Effector CD8-positive, alpha-beta T cell (primary cell): Measurements from ENCODE around the gene PRR12.

ENCODE experiments used
- DNase-seq: peaks from one replicate; lab custom pipeline; 2025; lab: John Stamatoyannopoulos, UW

Gene PRR12

GRCh38 chr19:49591731-49592485, 926 bp downstream of the PRR12 start:
- DNase-seq: peak; percentile 45

DNA sequence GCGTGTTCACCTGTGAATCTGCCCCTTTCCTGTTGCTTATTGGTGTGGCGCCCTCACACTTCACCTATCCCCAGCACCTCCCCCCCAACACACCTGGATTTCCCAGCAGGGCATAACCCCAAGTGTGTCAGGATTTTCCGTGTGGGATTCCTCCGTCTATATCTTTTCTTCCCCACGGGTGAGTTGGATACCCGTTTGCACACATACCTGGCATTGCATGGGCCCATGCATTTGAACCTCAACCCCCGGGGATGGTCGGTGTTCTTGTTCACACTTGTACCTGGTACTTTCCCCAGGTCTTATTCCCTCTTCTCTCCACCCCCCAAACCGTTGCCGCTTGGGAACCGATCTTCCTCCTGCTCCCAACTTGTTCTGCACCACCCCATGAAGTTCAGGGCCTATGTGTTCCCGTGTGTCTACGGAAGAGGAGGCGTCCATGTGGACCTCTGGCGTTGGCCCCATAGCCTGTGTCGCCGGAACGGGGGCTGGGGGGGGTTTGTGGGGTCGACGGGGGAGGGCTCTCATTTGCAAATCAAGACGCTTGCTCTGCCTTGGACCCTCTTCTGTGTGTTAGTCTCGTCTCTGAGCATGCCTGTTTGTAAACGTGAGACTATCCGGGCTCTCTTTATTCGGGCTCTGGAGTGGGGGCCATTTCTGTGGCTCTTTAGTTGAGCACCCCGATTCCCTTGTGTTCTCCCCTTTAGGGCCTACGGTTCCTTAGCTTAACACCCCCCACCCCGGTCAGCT, 1.7 kb downstream of the PRR12 start:
- no peak for DNase-seq

DNA sequence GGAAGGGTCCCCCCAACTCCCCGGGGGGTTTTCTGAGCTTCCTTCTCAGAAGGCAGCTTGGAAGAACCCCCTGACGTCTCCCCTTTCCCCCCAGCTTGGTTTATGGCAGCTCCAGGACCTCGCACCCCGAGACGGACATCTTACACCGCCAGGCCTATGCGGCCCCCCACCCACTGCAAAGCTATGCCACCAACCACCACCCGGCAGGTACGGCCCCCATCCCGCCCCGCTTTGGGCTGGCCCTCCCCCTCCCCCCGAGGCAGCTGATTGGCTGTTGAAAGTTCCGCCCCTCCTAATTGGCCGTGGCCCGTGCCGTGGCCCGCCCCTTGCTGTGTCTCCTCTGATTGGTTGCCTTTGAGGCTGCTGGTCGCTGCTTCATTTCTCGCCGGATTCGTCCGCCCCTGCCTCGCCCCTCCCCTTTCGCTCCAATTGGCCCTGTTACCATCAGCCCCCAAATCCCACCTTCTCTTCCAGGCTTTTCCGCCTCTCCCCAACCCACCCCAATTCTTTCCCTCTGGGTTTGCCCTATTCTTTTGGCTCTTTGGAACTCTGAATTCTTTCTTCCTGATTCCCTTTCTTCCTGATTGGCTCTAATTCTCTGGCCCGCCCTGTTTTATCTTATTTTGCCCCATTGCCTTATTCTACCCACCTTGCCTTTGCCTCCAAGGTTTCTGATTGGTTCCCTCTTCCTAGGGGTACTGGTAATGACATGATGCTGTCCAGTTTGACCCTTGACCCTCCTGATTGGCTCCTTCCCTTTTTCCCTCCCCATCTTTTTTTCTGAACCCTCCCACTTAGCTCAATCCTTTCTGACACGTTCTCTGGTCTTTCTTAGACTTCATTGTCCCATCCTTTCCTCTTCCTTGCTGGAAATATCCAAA, 2.5 kb downstream of the PRR12 start:
- peak; percentile 87 for DNase-seq

DNA sequence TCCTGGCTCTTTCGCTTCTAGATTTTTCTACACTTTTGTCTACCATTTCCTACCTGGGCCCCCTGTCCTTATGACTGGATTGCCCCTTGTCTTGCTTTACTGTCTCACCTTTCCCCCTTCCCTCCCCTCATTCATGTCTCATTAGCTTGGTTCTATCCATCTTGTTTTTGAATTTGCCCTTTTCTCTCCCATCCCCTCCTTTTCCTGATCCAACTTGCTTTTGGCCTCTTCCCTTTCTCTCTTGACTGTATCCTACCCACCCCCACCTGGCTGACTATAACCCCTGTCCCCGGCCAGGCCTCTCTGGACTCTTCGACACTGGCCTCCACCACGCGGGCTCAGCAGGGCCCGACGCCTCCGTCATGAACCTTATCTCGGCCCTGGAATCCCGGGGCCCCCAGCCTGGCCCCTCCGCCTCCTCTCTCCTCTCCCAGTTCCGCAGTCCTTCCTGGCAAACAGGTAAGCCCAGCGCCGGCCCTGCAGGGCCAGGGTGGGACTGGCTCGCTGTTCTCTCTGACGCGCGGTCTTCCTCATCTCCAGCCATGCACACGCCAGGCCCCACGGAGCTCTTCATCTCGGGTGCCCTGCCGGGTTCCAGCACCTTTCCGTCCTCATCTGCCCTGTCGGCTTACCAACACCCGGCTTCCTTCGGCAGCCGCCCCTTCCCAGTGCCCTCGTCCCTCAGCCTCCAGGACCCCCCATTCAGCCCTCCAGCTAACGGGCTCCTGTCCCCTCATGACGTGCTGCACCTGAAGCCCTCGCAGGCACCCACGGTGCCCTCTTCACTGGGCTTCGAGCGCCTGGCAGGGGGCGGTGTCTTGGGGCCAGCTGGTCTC, 3.4 kb downstream of the PRR12 start:
- DNase-seq: no peak

DNA sequence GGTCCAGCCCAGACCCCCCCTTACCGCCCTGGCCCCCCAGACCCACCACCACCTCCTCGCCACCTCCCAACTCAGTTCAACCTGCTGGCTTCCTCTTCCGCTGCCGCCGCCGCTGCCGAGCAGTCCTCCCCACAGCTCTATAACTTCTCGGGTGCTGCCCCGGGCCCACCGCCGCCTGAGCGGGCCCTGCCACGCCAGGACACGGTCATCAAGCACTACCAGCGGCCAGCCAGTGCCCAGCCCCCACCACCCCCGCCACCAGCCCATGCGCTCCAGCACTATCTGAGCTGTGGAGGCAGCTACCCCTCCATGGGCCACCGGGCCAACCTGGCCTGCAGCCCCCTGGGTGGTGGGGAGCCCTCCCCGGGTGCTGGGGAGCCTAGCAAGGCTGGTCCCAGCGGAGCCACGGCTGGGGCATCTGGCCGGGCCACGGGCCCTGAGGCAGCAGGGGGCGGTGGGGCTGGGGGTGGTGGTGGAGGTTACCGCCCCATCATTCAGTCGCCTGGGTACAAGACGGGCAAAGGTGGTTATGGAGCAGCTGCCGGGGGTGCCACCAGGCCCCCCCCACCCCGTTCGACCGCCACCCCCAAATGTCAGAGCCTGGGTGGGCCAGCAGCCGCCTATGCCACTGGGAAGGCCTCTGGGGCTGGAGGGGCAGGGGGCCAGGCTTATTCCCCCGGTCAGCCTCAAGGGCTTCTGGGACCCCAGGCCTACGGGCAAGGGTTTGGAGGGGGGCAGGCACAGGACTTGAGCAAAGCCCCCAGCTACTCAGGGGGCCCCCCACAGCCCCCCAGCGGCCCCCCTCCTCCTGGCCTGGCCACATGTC, 4.2 kb downstream of the PRR12 start:
- no peak for DNase-seq

DNA sequence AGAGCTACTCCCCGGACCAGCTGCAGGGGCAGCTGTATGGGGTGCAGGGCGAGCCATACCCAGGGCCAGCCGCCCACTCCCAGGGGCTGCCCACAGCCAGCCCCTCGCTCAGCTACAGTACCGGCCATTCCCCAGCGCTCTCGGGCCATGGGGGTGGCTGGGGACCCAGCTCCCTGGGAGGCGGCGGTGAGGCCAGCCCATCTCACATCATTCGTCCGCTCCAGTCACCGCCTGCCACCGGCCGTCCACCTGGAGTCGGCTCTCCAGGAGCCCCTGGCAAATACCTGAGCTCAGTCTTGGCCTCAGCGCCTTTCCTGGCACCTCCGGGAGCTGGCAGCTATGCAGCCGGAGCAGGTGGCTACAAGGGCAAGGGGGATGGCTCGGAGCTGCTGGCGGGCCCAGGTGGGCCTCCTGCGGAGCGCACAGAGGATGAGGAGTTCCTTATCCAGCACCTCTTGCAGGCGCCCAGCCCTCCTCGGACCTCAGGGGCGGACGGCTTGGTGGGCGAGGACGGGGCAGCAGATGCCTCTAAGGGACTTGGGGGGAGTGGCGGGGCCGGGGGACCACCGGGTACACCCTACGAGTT, 4.9 kb downstream of the PRR12 start:
- DNase-seq: no peak

GRCh38 chr19:49596407-49596806, 5.4 kb downstream of the PRR12 start:
- no peak for DNase-seq

GRCh38 chr19:49596954-49597702, 6.1 kb downstream of the PRR12 start:
- no peak for DNase-seq

DNA sequence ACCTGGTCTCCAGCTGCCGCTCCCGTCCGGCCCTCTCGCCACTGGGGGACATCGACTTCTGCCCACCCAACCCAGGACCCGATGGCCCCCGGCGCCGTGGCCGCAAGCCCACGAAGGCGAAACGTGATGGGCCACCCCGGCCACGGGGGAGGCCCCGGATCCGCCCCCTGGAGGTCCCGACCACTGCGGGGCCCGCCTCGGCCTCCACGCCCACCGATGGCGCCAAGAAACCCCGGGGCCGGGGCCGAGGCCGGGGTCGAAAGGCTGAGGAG, 6.7 kb downstream of the PRR12 start:
- DNase-seq: no peak

GRCh38 chr19:49599378-49600295, 8.7 kb downstream of the PRR12 start:
- DNase-seq: no peak

DNA sequence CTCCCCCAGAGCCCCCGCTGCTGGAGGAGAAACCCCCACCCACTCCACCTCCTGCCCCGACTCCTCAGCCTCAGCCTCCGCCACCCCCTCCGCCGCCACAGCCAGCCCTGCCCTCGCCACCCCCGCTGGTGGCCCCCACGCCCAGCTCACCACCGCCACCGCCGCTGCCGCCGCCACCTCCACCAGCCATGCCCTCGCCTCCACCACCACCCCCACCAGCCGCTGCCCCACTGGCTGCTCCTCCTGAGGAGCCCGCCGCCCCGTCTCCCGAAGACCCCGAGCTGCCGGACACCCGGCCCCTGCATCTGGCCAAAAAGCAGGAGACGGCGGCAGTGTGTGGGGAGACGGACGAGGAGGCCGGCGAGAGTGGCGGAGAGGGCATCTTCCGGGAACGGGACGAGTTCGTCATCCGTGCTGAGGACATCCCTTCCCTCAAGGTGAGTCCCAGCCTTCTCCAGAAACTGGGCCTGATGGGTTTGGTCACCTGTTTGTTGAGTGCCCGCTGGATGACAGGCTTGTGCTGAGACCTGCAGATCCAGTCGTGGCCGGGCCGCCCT, 10.6 kb downstream of the PRR12 start:
- DNase-seq: no peak

GRCh38 chr19:49602806-49603205, 11.8 kb downstream of the PRR12 start:
- no peak for DNase-seq

DNA sequence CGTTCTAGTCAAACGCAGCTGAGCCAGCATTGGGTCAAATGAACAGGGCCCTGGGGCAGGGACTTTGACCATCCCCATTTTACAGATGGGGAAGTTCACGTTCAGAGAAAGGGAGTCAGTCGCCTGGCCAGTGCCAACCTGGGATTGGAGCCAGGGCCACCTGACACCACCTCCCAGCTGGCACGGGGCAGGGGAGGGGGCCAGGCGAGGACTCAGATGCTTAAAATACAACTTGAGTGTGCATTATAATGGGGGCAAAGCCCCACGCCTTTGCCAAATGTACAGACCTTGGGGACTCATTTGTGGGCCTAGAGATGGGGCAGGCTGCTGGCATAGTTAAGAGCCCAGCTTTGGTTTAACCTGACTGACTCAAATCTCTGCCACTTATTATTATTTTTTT, 14.6 kb downstream of the PRR12 start:
- no peak for DNase-seq

- DNase-seq: no peak
These were observed 18.6 kb downstream of the PRR12 start for GRCh38 chr19:49609499-49610092.

GRCh38 chr19:49613374-49613773, 22.4 kb downstream of the PRR12 start:
- DNase-seq: no peak

DNA sequence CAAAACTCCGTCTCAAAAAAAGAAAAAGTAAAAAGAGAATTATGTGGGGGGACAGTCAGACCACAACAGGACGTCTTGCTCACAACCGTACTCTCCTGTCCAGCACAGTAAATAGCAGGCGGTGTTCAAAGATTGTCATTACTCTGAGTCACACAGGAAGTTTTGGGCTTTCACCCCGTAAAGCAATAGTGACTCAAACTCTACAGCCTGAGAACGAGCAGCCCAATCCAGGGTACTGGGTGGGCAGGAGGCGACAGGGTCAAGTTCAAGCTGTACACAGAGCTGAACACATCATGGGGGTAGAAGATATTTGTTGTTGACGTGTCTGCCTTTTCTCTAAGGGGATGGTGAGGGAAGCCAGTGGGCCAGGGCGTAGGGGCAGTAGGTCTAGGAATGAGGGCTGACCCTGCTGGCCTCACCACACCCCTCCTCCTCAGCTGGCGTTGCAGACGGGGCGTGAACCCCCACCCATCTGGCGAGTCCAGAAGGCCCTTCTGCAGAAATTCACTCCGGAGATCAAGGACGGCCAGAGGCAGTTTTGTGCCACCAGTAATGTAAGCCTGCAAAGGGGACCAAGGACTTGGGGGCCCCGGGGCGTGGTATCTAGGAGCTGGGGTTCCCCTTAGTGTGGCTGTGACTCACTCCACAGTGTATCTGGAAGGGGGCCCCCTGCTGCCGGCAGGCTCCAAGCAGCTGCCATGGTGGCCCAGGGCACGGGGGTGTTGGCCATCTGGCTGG, 23.3 kb downstream of the PRR12 start:
- no peak for DNase-seq

- DNase-seq: no peak
These were observed 24.9 kb downstream of the PRR12 start for GRCh38 chr19:49615861-49616260.
